ENCODE results near the gene FBXL13. TPM values are rescaled to one million over a fixed set of nuclear protein-coding genes. Genes with fewer than 3 reads are reported as not detected.

FBXL13 gene
- total RNA-seq, 1 donor = 1.9 TPM

GRCh38 chr7:102888561-102889233 lies 185.9 kb downstream of the FBXL13 start:
- Histone ChIP-seq H3K9me3 (ENCODE audit: low read depth, low read length) (no peaks in the 10 kb centered on the region), H3K4me3 (ENCODE audit: low read length) (no peak overlapping the region), H3K27me3 (ENCODE audit: insufficient read depth, low read length) (no peaks in the 10 kb centered on the region), H3K4me1 (ENCODE audit: insufficient read depth, low read length) (peaks cover 21% of the 10 kb centered on the region)

- H3K4me3 ChIP-seq (ENCODE audit: low read length) = no peak overlapping the region
- no peaks in the 10 kb centered on the region for H3K9me3 ChIP-seq (ENCODE audit: low read depth, low read length)
- no peaks in the 10 kb centered on the region for H3K4me1 ChIP-seq (ENCODE audit: insufficient read depth, low read length)
- no peaks in the 10 kb centered on the region for H3K27me3 ChIP-seq (ENCODE audit: insufficient read depth, low read length)
Measured at GRCh38 chr7:102883098-102883860, 191.3 kb downstream of the FBXL13 start.

GRCh38 chr7:102875700-102876295 lies 198.8 kb downstream of the FBXL13 start:
- Histone ChIP-seq H3K27me3 (ENCODE audit: insufficient read depth, low read length) (no peaks in the 10 kb centered on the region), H3K4me1 (ENCODE audit: insufficient read depth, low read length) (no peaks in the 10 kb centered on the region), H3K9me3 (ENCODE audit: low read depth, low read length) (no peaks in the 10 kb centered on the region), H3K4me3 (ENCODE audit: low read length) (no peak overlapping the region)

GRCh38 chr7:102874966-102875365 lies 199.6 kb downstream of the FBXL13 start:
- Histone ChIP-seq H3K4me1 (ENCODE audit: insufficient read depth, low read length) (no peaks in the 10 kb centered on the region), H3K27me3 (ENCODE audit: insufficient read depth, low read length) (no peaks in the 10 kb centered on the region)

DNA sequence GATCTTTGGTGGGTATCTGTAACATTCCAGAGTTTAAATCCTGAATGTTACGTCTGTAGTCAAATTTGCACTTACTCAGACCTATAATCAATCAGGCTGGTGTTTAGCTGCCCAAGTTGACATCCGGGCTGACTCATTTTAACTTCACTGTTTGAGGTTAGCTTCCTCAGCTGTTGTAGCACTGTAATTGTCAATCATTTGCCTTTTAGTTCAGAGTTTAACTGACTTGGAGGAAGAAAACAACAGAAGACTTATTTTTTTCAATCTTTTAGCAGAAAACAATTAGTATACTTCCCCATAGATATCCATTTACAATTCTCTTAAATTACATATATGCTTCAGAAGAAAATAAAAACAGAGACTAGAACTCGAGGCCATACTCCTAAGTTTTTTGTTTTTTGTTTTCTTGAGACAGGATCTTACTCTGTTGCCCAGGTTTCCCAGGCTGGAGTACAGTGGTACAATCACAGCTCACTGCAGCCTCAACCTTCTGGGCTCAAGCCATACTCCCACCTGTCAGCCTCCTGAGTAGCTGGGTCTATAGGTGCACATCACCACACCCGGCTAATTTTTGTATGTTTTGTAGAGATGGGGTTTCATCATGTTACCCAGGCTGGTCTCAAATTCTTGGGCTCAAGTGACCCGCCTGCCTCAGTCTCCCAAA lies 200.3 kb downstream of the FBXL13 start:
- H3K9me3 ChIP-seq (ENCODE audit: low read depth, low read length) = no peaks in the 10 kb centered on the region
- H3K4me3 ChIP-seq (ENCODE audit: low read length) = no peak overlapping the region
- H3K4me1 ChIP-seq (ENCODE audit: insufficient read depth, low read length) = no peaks in the 10 kb centered on the region
- H3K27me3 ChIP-seq (ENCODE audit: insufficient read depth, low read length) = no peaks in the 10 kb centered on the region

More at GRCh38 chr7:102874966-102875365, 199.6 kb downstream of the FBXL13 start:
- Histone ChIP-seq H3K4me3 (ENCODE audit: low read length) (no peak overlapping the region), H3K9me3 (ENCODE audit: low read depth, low read length) (no peaks in the 10 kb centered on the region)

DNA sequence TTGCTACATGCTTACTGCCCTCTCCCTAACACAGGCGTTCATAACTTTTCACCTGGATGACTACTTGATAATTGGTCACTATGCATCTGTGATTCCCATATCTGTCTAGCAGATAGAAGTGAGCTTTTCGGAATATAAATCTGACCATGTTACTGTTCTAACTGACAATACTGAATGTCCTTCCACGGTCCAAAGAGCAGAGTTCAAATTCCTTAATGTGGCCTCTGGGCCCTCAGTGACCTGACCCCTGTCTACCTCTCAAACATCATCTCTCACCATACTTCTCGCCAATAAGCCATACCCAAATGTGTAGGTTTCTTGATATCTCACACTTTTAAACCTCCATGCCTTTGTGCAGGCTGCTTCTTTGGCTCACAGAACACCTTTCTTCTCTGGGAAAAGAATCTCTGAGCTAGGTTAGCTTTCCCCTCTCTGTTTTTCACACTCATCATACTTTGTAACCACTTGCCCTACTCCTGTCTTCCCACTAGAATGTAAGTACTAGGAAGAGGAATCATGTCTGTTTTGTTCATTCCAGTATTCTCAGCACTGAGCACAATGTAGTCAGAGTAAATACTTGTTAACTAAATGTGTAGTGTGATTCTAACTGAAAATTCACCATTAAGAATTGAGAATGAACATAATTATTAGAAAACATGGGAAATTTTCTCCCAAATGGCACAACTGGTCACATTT lies 201.0 kb downstream of the FBXL13 start:
- no peaks in the 10 kb centered on the region for H3K27me3 ChIP-seq (ENCODE audit: insufficient read depth, low read length)
- no peak overlapping the region for H3K4me3 ChIP-seq (ENCODE audit: low read length)
- H3K9me3 ChIP-seq (ENCODE audit: low read depth, low read length) = no peaks in the 10 kb centered on the region
- H3K4me1 ChIP-seq (ENCODE audit: insufficient read depth, low read length) = no peaks in the 10 kb centered on the region

GRCh38 chr7:102872460-102872859 lies 202.1 kb downstream of the FBXL13 start:
- no peaks in the 10 kb centered on the region for H3K27me3 ChIP-seq (ENCODE audit: insufficient read depth, low read length)
- H3K4me1 ChIP-seq (ENCODE audit: insufficient read depth, low read length) = no peaks in the 10 kb centered on the region
- no peaks in the 10 kb centered on the region for H3K9me3 ChIP-seq (ENCODE audit: low read depth, low read length)
- H3K4me3 ChIP-seq (ENCODE audit: low read length) = no peak overlapping the region

- no peaks in the 10 kb centered on the region for H3K27me3 ChIP-seq (ENCODE audit: insufficient read depth, low read length)
- no peaks in the 10 kb centered on the region for H3K9me3 ChIP-seq (ENCODE audit: low read depth, low read length)
- no peaks in the 10 kb centered on the region for H3K4me1 ChIP-seq (ENCODE audit: insufficient read depth, low read length)
- no peak overlapping the region for H3K4me3 ChIP-seq (ENCODE audit: low read length)
Measured at GRCh38 chr7:102869195-102869594, 205.4 kb downstream of the FBXL13 start.

DNA sequence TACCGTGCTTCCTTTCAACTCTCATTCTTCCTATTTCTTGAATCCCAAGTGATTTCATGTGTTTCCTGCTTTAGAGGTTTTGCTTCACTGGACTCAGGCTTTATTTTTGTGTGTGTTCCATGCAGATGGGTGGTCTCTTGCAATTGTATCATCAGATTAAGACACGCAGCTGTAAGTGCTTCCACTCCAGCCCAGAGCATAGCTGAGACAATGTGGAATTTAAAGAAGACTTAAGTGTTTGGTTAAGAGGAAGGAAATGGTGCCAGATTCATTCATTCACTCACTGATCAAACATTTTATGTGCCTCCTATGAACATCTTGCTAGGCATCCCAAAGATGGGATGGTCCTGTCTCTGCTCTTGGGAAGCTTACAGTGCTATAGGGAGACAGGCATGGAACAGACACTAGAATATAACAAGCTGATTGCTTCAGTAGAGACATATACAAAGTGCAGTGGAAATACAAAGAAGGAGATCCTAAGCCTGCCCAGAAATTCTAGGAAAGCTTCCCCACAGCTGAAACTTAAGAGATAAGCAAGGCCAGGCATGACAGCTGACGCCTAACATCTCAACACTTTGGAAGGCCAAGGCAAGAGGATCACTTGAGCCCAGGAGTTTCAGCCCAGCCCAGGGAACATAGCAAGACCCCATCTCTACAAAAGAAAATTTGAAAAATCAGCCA lies 207.9 kb downstream of the FBXL13 start:
- Histone ChIP-seq H3K9me3 (ENCODE audit: low read depth, low read length) (no peaks in the 10 kb centered on the region), H3K4me3 (ENCODE audit: low read length) (no peak overlapping the region), H3K27me3 (ENCODE audit: insufficient read depth, low read length) (no peaks in the 10 kb centered on the region), H3K4me1 (ENCODE audit: insufficient read depth, low read length) (no peaks in the 10 kb centered on the region)

DNA sequence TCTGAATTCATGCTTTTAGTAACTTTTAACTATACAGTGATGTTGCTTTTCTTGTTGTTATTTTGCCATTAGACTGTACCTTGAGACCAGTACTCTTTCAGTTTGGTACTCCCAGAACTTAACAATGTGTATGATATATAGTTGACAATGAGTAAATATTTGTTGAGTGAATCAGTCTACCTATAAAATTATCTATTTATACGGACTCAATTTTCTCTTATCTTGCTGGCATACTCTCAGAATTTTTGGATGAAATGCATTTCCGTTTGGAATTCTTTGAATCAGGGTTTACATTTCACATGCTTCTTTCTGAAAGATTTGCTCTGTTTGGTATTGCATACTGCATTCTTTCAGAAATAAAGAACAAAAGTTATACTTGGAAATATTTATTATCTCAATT lies 209.6 kb downstream of the FBXL13 start:
- Histone ChIP-seq H3K4me1 (ENCODE audit: insufficient read depth, low read length) (no peaks in the 10 kb centered on the region), H3K4me3 (ENCODE audit: low read length) (no peak overlapping the region), H3K27me3 (ENCODE audit: insufficient read depth, low read length) (no peaks in the 10 kb centered on the region), H3K9me3 (ENCODE audit: low read depth, low read length) (no peaks in the 10 kb centered on the region)

DNA sequence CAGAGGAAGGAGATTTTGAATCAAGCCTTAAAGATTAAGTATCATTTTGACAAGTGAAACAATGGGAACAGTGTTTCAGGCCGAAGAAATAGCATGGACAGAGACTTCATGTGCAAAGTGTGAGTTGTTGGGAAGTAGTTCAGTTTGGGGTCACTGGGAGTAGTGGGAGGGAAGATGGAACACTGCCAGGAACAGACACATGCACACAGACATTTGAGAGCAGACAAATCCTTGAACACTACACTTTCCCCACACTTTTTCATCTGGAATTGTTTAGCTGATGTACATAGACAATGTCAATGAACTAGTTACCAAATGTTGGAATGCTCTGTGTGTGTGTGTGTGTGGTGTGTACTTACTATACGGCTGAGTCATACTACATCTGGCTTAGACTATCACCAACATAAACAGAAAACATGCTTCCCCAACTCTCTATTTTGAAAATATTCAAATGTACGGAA lies 214.2 kb downstream of the FBXL13 start:
- Histone ChIP-seq H3K4me1 (ENCODE audit: insufficient read depth, low read length) (no peaks in the 10 kb centered on the region), H3K27me3 (ENCODE audit: insufficient read depth, low read length) (no peaks in the 10 kb centered on the region)

DNA sequence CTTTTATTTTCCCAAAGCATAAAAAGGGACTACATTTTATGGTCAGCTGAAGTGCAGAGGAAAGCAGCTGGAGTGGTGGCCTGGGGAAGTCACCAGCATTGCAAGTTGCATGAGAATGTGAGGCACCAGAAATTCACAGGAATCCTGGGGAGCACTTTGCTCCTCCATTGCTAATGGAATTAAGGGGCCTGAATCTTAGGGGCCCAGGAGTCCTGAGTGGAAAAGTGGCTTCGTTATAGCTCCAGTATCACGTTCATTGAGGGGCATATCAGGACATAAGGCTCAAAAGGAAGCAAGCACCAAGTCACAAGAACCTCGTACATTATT lies 214.8 kb downstream of the FBXL13 start:
- Histone ChIP-seq H3K4me1 (ENCODE audit: insufficient read depth, low read length) (no peaks in the 10 kb centered on the region), H3K9me3 (ENCODE audit: low read depth, low read length) (no peaks in the 10 kb centered on the region), H3K27me3 (ENCODE audit: insufficient read depth, low read length) (no peaks in the 10 kb centered on the region), H3K4me3 (ENCODE audit: low read length) (no peak overlapping the region)

More for the DNA sequence above, 214.2 kb downstream of the FBXL13 start:
- H3K4me3 ChIP-seq (ENCODE audit: low read length) = no peak overlapping the region
- no peaks in the 10 kb centered on the region for H3K9me3 ChIP-seq (ENCODE audit: low read depth, low read length)

- H3K9me3 ChIP-seq (ENCODE audit: low read depth, low read length) = no peaks in the 10 kb centered on the region
- H3K4me3 ChIP-seq (ENCODE audit: low read length) = no peak overlapping the region
- H3K4me1 ChIP-seq (ENCODE audit: insufficient read depth, low read length) = no peaks in the 10 kb centered on the region
- no peaks in the 10 kb centered on the region for H3K27me3 ChIP-seq (ENCODE audit: insufficient read depth, low read length)
Measured at GRCh38 chr7:102859084-102859798, 215.4 kb downstream of the FBXL13 start.

DNA sequence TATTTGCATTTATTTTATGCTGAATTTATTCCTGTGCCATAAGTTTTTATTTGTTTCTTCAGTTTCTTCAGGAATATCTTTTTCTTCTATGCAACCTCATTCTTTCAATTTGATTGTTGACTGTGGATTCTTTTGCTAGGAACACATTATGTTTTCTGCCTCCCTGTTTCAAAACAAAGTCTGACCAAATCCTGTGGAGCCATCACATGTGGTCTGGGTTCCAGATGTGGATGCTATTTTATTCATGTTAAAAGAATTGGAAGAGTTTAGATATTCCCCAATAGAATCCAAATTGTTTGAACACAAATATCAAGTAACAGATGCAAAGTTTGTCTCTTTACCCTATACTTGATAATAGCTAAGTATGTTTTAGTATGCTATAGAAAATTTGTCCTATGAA lies 218.6 kb downstream of the FBXL13 start:
- no peaks in the 10 kb centered on the region for H3K4me1 ChIP-seq (ENCODE audit: insufficient read depth, low read length)
- no peaks in the 10 kb centered on the region for H3K9me3 ChIP-seq (ENCODE audit: low read depth, low read length)
- no peak overlapping the region for H3K4me3 ChIP-seq (ENCODE audit: low read length)
- no peaks in the 10 kb centered on the region for H3K27me3 ChIP-seq (ENCODE audit: insufficient read depth, low read length)
